ENCODE results near the gene CRTC3.

- TF ChIP-seq CTCF (IDR thresholded peaks at IDR 0.05) (no peak), POLR2A (IDR thresholded peaks at IDR 0.05) (no peak)
Observed at GRCh38 chr15:90659481-90659880, 129.8 kb downstream of the CRTC3 start.

Measured in testis (tissue), 2 donors.